ENCODE measurements around the gene TMOD3. TPM values are rescaled to one million over a fixed set of nuclear protein-coding genes. Genes with fewer than 3 reads are reported as not detected.
A peak's percentile ranks its signal among the peaks of the same experiment; 100 is the strongest.

Gene TMOD3
- total and polyA plus RNA-seq, 2 experiments from 2014 or later: 27.2 to 38.3 TPM

DNA sequence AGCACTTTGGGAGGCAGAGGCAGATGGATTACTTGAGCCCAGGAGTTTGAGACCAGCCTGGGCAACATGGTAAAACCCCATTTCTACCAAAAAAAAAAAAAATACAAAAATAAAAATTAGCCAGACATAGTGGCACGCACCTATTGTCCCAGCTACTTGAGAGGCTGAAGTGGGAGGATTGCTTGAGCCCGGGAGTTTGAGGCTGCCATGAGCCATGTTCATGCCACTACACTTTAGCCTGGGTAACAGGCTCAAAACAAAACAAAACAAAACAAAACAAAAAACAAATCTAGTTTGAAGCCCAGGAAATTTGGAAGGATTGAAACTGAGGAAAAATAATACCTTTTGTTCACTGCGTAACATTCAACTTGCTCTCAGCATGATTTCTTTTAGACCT is 16.6 kb downstream of the TMOD3 start:
- Histone ChIP-seq H3K9me3 (ENCODE audit: low read depth) (no peaks in the 10 kb centered on the region), H3K9me2 (replicated peaks; ENCODE audit: insufficient read depth) (no peaks in the 10 kb centered on the region), H3K4me1 (ENCODE audit: insufficient read depth) (peaks cover 42% of the 10 kb centered on the region), H4K20me1 (ENCODE audit: insufficient read depth, poor library complexity, severe bottlenecking) (peaks cover 4% of the 10 kb centered on the region), H2AFZ (no peak overlapping the region), H3K4me3 (no peak overlapping the region), H3K4me2 (no peak overlapping the region), H3K27ac (peak overlapping the region; percentile 88), H3K79me2 (peaks cover 95% of the 10 kb centered on the region), H3K36me3 (replicated peaks; ENCODE audit: insufficient read depth, low read depth) (no peaks in the 10 kb centered on the region), H3K27me3 (no peaks in the 10 kb centered on the region)
- 94% methylated on average over 3 of the region's 3 CpGs for WGBS (ENCODE audit: low lambda C conversion rate, missing lambda C conversion rate)
- TF ChIP-seq, protein P1, sequence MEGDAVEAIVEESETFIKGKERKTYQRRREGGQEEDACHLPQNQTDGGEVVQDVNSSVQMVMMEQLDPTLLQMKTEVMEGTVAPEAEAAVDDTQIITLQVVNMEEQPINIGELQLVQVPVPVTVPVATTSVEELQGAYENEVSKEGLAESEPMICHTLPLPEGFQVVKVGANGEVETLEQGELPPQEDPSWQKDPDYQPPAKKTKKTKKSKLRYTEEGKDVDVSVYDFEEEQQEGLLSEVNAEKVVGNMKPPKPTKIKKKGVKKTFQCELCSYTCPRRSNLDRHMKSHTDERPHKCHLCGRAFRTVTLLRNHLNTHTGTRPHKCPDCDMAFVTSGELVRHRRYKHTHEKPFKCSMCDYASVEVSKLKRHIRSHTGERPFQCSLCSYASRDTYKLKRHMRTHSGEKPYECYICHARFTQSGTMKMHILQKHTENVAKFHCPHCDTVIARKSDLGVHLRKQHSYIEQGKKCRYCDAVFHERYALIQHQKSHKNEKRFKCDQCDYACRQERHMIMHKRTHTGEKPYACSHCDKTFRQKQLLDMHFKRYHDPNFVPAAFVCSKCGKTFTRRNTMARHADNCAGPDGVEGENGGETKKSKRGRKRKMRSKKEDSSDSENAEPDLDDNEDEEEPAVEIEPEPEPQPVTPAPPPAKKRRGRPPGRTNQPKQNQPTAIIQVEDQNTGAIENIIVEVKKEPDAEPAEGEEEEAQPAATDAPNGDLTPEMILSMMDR (IDR thresholded peaks at IDR 0.05; ENCODE audit: poor library complexity): no peak
- TF ChIP-seq EZH2phosphoT487 (IDR thresholded peaks at IDR 0.05; ENCODE audit: low read depth, severe bottlenecking, unreplicated experiment) (no peak), EZH2 (IDR thresholded peaks at IDR 0.05; ENCODE audit: borderline replicate concordance) (no peak)
- no peak for DNase-seq (ENCODE audit: low spot score)

DNA sequence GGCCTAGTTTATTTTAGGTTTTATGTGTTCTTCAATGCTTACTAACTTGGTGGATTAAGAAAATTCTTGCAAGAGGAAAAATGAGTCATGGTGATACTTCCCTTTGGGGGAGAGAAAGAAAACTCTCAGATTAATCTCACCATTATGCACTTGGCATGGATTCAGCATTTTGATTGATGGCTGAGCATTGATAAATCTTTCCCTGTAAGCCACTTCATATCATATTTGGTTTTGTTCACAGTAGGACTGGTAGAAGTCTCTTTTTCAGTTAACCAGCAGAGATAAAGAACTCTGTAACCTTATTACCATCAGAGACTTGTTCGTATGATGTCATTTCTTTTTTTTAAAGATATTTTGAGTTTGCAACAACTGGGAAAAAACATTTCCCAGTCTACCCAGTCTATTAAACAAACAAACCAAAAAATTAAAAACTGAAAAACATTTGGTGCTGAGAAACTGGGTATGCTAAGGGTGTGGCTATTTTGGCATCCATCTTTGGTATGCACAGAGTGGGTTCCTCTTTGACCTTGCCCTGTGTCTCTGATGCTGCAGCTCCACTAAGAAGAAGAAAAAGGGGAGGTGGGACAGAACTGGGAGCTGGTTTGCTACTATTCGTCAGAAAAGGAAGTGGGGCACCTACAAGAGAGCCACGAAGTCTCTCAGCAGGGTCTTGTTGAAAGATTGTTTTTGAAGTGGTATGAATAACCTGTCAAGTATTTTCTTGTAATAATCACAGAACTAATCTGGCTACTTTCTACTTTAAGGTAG is 17.2 kb downstream of the TMOD3 start:
- TF ChIP-seq, protein P1 (IDR thresholded peaks at IDR 0.05; ENCODE audit: poor library complexity): no peak
- TF ChIP-seq EZH2phosphoT487 (IDR thresholded peaks at IDR 0.05; ENCODE audit: low read depth, severe bottlenecking, unreplicated experiment) (no peak), EZH2 (IDR thresholded peaks at IDR 0.05; ENCODE audit: borderline replicate concordance) (no peak)
- Histone ChIP-seq H3K9me3 (ENCODE audit: low read depth) (no peaks in the 10 kb centered on the region), H3K79me2 (peaks cover 95% of the 10 kb centered on the region), H3K36me3 (replicated peaks; ENCODE audit: insufficient read depth, low read depth) (no peaks in the 10 kb centered on the region), H4K20me1 (ENCODE audit: insufficient read depth, poor library complexity, severe bottlenecking) (peaks cover 8% of the 10 kb centered on the region), H3K27me3 (no peaks in the 10 kb centered on the region), H3K4me3 (no peak overlapping the region), H3K4me2 (no peak overlapping the region), H2AFZ (no peak overlapping the region), H3K4me1 (ENCODE audit: insufficient read depth) (peaks cover 42% of the 10 kb centered on the region), H3K27ac (peak overlapping the region; percentile 88), H3K9me2 (replicated peaks; ENCODE audit: insufficient read depth) (no peaks in the 10 kb centered on the region)
- WGBS (ENCODE audit: low lambda C conversion rate, missing lambda C conversion rate): 68% methylated on average over 3 of the region's 3 CpGs
- DNase-seq (ENCODE audit: low spot score): no peak

DNA sequence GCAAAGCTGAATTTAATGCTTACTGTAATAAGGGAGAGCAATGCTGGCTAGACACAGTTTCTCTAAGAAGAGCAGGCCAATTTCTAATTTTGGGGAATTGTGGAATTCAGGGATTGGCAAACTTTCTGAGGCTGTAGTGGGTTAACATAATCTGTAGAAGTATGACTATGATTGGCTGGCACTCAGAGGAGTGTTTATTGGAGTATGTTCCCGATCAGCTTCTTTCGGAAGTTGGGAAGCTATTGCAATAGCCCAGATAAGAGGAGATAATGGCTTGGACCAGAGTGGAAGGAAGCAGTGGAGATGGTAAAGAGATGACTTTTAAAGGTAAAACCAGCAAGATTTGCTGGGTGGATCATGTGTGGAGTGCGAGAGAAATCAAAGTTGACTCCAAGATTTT is 19.4 kb downstream of the TMOD3 start:
- peaks cover 12% of the 10 kb centered on the region for H4K20me1 ChIP-seq (ENCODE audit: insufficient read depth, poor library complexity, severe bottlenecking)
- no peaks in the 10 kb centered on the region for H3K9me2 ChIP-seq (replicated peaks; ENCODE audit: insufficient read depth)
- no peaks in the 10 kb centered on the region for H3K36me3 ChIP-seq (replicated peaks; ENCODE audit: insufficient read depth, low read depth)
- H3K4me3 ChIP-seq: no peak overlapping the region
- peaks cover 24% of the 10 kb centered on the region for H3K4me1 ChIP-seq (ENCODE audit: insufficient read depth)
- no peak overlapping the region for H3K4me2 ChIP-seq
- H2AFZ ChIP-seq: no peak overlapping the region
- DNase-seq (ENCODE audit: low spot score): no peak
- H3K27me3 ChIP-seq: no peaks in the 10 kb centered on the region
- H3K79me2 ChIP-seq: peaks cover 100% of the 10 kb centered on the region
- WGBS (ENCODE audit: low lambda C conversion rate, missing lambda C conversion rate): 84% methylated on average over 3 of the region's 3 CpGs
- TF ChIP-seq EZH2phosphoT487 (IDR thresholded peaks at IDR 0.05; ENCODE audit: low read depth, severe bottlenecking, unreplicated experiment): no peak
- TF ChIP-seq, protein P1 (IDR thresholded peaks at IDR 0.05; ENCODE audit: poor library complexity): no peak
- H3K9me3 ChIP-seq (ENCODE audit: low read depth): no peaks in the 10 kb centered on the region
- H3K27ac ChIP-seq: no peak overlapping the region
